Measurements from ENCODE around the gene UGT1A5.

GRCh38 chr2:233663911-233664310, 48.8 kb upstream of the UGT1A5 start:
- TF ChIP-seq CTCF (IDR thresholded peaks at IDR 0.05) (no peak), EZH2phosphoT487 (IDR thresholded peaks at IDR 0.05) (no peak)

All from neural progenitor cell (in vitro differentiated cells).